ENCODE data around the gene TMCC2.

The TMCC2 gene

GRCh38 chr1:205237526-205238484 lies 10.1 kb downstream of the TMCC2 start:
- no peak for TF ChIP-seq CTCF (IDR thresholded peaks at IDR 0.05; ENCODE audit: insufficient read depth, low read depth, low read length, missing control alignments)
- H3K4me3 ChIP-seq (ENCODE audit: low read length): no peak overlapping the region
- DNase-seq (ENCODE audit: low read depth): no peak

GRCh38 chr1:205239078-205239477 lies 11.3 kb downstream of the TMCC2 start:
- TF ChIP-seq CTCF (IDR thresholded peaks at IDR 0.05; ENCODE audit: insufficient read depth, low read depth, low read length, missing control alignments): no peak
- no peak overlapping the region for H3K4me3 ChIP-seq (ENCODE audit: low read length)
- DNase-seq (ENCODE audit: low read depth): no peak

- H3K4me3 ChIP-seq (ENCODE audit: low read length): no peak overlapping the region
- DNase-seq (ENCODE audit: low read depth): no peak
- no peak for TF ChIP-seq CTCF (IDR thresholded peaks at IDR 0.05; ENCODE audit: insufficient read depth, low read depth, low read length, missing control alignments)
These were observed 12.4 kb downstream of the TMCC2 start for GRCh38 chr1:205240118-205240517.

GRCh38 chr1:205240569-205240968 lies 12.8 kb downstream of the TMCC2 start:
- TF ChIP-seq CTCF (IDR thresholded peaks at IDR 0.05; ENCODE audit: insufficient read depth, low read depth, low read length, missing control alignments): no peak
- no peak for DNase-seq (ENCODE audit: low read depth)
- no peak overlapping the region for H3K4me3 ChIP-seq (ENCODE audit: low read length)

GRCh38 chr1:205241366-205242030 lies 13.8 kb downstream of the TMCC2 start:
- H3K4me3 ChIP-seq (ENCODE audit: low read length): no peak overlapping the region
- no peak for DNase-seq (ENCODE audit: low read depth)
- TF ChIP-seq CTCF (IDR thresholded peaks at IDR 0.05; ENCODE audit: insufficient read depth, low read depth, low read length, missing control alignments): no peak

DNA sequence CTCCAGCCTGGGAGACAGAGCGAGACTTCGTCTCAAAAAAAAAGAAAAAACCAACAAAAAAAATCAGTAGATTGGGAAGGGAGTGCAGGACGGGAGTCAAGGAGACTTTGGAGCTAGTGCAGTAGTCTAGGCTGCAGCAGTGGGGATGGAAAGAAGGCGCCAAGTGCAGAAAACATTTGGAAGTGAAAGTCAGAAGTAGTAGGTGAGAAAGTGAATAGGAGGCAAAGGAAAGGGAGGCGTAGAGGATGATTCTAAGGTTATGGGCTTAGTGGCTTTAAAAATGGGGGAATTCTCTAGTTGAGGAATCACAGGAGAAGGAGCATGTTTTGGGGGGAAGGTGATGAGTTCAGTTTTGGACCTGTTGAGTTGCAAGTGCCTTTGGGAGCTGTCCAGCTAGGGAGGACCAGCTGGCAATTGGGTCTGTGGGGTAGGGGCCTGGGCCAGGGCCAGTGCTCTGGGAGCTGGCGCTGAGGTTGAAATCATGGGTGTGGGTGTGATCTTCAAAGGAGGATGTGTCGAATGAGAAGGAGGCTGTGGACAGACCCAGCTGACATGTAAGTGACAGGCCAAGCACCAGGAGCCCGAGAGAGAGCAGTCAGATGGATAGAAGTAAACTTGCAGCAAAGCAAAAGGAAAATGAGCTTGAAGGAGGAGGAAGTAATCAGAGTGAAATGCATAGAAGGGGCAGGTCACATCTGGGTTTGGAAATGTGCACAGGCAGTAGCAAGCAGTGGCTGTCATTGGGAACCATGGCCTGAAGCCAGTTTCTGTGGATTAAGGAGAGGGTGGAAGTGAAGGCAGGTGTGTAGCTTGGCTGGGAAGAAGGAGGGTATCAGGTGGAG lies 15.8 kb downstream of the TMCC2 start:
- TF ChIP-seq CTCF (IDR thresholded peaks at IDR 0.05; ENCODE audit: insufficient read depth, low read depth, low read length, missing control alignments): no peak
- DNase-seq (ENCODE audit: low read depth): no peak
- no peak overlapping the region for H3K4me3 ChIP-seq (ENCODE audit: low read length)

Measured in epithelial cell of esophagus (primary cell).